Tibial nerve (tissue), 4 donors: ENCODE measurements around the gene DKC1.

Experiments used
- CTCF ChIP-seq, 5 experiments: fragments of 200-600 bp in 3 of 5; fragments of 450-650 bp in 2 of 5; sonication (generic) in 3 of 5; IDR thresholded peaks; one replicate each; pipeline ENCODE4 v1.5.1; 2016 to 2019; ENCODE audit warnings: antibody characterized with exemption in 5 of 5, mild to moderate bottlenecking in 3 of 5, moderate library complexity in 2 of 5
- EP300 ChIP-seq, 2 donors: sonication (generic); formaldehyde crosslinking; IDR thresholded peaks; one replicate each; pipeline ENCODE4 v1.6.1; 2017; ENCODE audit warnings: antibody characterized with exemption in 2 of 2, mild to moderate bottlenecking in 1 of 2
- POLR2A ChIP-seq, 2 donors: fragments of 450-650 bp; IDR thresholded peaks; one replicate each; pipeline ENCODE4 v1.6.1; 2017; ENCODE audit warnings: antibody characterized with exemption in 2 of 2, mild to moderate bottlenecking in 2 of 2, moderate library complexity in 2 of 2

GRCh38 chrX:154742613-154743012 lies 20.1 kb upstream of the DKC1 start:
- TF ChIP-seq CTCF (IDR thresholded peaks at IDR 0.05) (no peak), EP300 (IDR thresholded peaks at IDR 0.05) (no peak), POLR2A (IDR thresholded peaks at IDR 0.05) (no peak)
